NCI-H69 (cell line): ENCODE data around the gene ZNF219.

Experiments used
- DNase-seq: peaks from one replicate; lab custom pipeline; 2025; lab: John Stamatoyannopoulos, UW

The ZNF219 gene

DNA sequence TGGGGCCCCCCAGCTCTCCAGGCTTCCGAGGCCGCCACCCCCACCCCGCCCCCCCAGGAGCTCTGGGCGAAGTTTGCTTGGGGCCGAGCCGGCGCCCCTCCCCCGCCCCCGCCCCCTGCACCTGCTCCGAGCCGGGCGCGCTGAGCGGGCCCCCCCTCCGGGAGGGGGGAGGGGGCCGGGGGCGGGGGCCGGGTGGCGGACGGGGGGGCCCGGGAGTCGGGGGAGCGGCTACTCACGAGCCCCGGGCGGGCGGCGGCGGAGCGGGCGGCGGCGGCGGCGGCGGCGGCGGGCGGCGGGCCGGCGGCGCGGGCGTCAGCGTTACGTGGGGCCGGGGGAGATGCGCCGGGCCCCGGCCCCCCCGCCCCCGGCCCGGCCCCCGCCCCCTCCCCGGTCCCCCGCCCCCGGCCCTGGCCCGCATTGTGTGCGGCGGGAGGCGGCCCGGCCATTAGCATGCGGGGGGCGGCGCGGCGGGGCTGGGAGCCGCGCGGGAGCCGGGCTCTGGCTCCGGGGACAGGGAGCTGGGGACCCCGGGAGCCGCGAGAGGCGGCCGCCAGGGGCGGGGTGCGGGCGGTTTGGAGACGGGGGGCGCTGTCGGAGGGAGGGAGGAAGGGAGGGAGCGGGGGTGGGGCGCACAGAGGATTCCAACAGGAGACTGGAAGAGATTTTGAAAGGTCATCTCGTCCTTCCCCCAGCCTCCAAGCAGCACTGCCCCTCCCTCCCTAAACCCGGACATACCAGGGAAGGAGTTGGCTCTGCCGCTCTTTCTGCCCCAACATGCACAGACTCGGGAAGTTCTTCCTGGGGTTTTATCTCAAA, at the start of gene ZNF219:
Gene ZNF219 (minus strand): TSS at position 580 of the 816 bp plus-strand sequence. CDS start 5,064 bp downstream, outside the sequence.
- DNase-seq = peak; percentile 69

DNA sequence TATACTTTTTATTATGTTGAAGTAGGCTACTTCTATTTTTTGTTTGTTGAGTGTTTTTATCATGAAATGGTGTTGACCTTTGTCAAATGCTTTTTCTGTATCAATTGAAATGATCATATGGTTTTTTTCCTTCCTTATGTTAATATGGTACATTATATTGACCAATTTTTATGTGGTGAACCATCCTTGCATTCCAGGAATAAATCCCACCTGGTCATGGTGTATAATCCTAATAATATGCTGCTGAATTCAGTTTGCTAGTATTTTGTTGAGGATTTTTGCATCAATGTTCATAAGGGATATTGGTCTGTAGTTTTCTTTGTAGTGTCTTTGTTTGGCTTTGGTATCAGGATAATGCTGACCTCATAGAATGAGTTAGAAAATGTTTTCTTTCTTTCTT, 47.0 kb upstream of the ZNF219 start:
- DNase-seq = no peak

DNA sequence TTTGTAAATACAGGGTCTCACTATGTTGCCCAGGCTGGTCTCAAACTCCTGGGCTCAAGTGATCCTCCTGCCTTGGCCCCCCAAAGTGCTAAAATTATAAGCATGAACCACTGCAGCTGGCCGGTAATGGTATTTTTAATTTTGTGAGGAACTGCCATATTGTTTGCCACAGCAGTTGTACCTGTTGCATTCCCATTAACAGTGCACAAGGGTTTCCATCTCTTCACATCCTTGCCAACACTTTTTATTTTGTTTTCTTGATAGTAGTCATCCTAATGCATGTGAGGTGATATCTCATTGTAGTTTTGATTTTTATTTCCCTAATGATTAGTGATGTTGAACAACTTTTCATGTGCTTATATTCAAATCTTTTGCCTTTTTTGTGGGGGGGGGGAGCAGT, 43.9 kb upstream of the ZNF219 start:
- DNase-seq = no peak

DNA sequence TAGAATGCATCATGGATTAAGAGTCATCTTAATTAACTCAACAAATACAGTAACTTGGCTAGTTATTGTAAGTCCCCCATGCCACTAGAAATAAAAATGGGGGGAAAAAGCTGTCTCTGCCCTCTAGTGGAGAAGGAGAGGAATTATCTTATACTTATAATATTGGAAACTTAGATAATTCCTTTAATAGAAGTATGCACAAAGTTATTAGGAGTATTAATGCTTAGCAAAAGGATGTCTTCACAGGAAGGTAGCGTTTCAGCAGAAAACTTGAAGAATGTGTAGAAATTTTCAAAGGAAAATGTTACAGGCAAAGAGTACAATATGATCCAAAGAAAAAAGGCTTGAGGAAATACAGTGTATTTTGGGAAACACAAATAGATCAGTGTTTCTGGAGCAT, 37.6 kb upstream of the ZNF219 start:
- DNase-seq = peak; percentile 43

DNA sequence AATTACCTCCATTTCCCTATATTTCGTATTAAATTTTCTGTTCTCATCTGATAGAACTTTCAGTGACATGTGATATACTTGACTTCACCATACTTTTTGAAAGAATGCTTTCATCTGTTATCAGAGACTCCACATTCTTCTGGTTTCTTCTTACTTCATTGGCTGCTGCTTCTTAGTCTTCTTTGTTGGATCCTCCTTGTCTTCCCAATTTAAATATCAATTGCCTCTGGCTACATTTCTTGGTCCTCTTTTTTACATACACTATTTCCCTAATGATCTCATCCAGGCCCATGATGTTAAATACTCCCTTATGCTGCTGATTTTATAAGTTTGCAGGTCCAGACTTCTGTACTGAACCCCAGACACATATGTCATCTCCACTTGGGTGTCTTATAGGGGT, 35.4 kb upstream of the ZNF219 start:
- DNase-seq = no peak

DNA sequence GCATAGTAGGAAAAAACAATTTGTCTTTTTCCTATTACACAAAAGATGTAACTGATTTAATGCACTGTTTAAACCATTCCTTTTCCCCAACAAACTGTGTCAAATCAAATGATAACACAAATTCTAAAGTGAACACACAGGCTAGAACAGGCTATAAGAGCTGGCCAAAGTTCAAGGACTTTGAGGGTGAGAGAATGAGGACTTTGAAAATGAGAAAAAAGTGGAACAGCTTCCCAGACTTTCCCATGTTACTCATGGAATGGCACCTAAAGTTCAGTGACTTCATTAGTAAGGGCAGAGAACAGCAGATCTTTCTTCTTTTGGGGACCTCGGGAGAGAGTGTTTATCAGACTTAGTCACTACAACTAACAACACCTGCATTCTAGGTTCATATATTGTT, 25.0 kb upstream of the ZNF219 start:
- no peak for DNase-seq

DNA sequence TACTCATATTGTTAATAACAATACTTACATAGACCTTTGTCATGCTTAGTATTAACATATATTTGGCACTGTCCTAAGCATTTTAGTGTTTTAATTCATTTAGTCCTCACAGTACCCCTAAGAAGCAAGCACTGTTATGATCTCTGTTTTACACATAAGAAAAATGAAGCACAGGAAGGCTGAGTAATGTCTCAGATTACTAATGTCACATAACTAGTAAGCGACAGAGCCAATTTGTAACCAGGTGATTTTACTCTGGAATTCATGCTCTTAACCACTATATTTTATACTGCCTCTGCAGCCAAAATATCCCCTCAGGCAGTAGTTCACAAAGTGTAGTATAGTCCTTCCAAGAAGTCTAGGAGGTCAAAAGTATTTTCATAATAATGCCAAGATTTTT, 22.7 kb upstream of the ZNF219 start:
- DNase-seq = no peak

DNA sequence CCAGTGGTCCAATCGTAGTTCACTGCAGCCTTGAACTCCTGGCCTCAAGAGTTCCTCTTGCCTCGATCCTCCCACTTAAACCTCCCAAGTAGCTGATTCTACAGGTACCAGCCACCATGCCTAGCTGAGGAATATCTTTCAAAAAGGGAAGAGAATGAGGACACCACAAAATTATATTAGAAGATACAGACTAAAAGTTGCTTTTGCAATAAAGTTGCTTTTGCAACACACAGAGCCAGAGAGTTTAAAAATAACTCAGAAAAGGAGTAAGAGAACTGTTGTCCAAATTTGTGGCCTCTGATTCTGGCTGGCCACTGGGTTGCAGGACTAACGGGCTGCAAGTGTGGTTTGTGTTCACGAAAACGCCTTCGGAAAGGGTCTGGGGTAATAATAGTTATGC, 22.2 kb upstream of the ZNF219 start:
- no peak for DNase-seq

DNA sequence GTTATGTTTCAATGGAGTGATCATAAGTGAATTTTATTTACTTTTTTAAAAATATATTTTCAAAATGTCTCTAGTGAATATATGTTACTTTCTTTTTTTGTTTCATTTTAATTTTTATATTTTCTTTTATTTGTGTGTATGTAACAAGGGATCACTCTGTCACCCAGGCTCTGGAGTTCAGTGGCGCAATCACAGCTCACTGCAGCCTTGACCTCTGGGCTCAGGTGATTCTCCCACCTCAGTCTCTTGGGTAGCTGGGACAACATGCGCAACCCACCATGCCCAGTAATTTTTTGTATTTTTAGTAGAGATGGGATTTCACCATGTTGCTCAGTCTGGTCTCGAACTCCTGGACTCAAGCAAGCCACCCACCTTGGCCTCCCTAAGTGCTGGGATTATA, 20.5 kb upstream of the ZNF219 start:
- DNase-seq = no peak

DNA sequence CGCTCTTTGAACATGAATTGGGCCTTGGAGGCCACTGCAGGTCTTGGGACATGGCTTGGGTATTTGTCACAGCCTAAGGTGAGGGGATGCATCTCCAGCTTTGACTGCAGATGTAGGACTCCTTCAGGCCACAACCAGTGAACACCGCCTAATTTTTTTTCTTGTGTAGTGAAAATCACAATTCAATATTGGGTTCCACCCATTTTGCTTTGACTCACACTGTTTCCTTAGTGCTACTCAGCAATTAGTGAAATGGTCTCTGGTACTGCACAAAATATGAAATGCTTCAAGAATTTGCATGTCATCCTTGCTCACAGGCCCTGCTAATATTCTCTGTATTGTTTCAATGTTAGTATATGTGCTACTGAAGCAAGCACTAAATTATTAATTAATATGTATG, 14.9 kb upstream of the ZNF219 start:
- no peak for DNase-seq

DNA sequence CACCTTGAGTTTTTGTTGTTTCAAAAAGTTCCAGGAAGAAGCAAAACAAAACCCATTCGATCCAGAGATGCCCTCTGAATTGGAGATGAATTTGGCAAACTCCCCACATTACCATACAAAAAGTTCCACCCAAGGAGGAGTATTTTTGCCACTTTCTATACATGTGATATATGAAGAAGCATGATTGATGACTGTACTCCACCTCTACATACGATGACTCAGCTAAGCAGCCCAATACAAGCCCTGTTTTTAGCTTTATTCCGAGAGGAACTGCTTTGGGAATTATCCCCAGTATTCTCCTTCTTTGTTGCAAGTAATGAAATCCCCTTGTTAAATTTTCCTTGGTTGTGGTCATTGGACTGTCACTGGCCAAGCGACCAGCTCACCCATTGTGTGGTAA, 13.8 kb upstream of the ZNF219 start:
- no peak for DNase-seq

DNA sequence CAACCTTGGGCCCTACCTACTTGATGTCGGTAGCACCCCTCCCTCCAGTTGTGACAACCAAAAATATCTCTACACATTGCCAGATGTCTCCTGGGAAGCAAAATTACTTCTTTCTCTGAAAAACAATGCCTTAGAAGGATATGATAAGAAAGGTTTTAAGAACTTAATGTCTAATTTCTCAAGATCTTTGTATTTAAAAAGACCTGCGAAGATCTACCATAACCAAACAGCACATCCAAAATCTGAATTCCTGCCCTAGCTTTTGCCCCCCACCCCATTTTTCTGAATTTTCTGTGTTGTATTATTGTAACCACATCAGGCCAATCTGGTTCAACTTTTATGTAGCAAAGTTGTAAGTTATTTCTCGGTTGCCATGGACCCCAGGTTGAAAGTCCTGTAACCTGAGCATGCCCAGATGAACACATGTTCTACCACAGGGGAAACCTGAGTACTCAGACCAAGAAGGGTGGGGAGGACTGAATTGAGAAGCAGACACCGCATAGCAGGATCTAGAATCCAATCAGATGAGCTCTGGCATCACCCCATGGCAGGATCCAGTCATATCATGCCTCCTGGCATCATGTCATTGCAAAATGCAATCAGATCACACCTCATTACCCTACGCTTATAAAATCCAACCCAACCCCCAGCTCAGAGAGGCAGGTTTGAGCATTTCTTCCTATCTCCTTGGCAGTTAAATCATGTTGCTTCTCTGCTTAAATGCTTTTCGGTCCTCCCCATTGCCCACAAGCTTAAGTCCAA, 11.1 kb upstream of the ZNF219 start:
- DNase-seq = peak; percentile 8

DNA sequence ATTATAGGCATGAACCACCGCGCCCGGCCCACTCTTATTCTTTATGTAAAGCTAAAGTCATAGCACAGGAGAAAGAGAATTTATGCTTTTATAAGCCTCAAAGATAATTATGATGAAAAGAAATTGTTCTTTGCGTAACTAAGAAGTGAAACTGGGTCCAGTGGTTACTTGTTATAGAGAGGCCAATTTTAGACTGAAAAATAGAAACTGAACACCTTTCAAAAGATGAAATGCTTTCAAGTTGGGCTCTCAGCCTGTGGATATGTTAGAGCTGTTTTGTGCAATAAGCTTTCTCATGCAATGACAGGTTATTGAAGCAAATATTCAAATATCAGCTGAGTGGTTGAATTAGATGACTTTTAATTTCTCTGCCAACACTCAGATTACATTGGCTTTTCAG, 10.3 kb upstream of the ZNF219 start:
- no peak for DNase-seq

DNA sequence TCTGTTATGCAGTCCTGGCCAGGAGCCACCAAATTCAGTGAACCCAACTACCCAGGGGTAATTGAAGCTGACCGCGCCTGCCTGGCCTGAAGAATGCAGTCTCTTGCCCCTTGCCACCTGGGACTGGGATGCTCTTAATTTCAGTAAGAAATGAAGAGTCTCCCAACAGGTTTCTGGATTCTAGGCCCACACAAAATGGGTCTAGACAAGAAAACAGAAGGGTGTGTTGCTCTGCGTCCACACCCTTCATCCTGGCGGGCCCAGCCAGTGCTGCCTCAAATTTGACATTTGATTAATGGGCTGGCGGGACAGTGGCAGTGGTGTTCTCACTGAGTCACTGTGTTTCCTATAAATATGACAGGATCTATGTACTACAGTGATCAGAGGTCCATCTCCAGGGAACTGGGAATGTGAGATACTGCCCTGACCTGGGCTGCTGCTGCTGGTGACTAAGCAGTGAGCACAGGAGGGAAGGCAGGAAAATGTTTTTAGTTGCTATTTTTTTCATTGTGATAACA, 8.9 kb upstream of the ZNF219 start:
- DNase-seq = no peak

DNA sequence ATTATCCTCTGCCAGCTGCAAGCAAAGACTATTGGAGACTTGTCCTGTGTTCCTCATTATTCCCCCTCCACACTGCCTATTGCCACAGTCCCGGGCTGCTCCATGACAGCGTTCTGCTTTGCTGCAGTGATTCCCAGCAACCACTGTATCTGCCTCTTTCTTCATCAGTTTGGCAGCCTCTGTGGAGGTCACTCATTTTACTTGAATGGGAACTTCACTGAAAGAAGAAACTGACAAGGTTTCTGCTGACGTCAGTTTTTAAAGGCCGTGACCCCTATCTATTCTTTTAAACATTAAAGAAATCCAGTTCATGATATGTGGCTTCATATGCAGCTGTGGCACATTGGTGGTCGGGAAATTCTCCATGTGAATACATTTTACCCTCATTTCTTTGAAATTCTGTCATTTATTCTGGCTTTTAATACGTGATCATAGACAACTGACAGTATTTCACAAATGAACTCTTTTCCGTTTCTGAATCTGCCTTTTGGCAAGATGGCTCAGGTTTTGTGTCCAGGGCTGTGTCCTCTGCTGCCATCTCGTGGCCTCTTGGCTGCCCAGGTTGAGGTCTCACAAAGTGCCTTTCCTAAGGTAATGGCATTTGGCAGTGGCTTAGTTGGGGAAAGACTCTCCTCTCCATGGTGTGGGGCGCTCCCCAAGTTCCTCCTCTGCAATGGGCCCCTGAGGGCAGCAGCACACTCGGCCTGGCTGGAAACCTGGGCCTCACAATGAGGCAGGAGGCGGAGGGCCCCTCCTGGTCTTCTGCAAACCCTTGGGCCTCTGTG, 8.2 kb upstream of the ZNF219 start:
- DNase-seq = peak; percentile 84

DNA sequence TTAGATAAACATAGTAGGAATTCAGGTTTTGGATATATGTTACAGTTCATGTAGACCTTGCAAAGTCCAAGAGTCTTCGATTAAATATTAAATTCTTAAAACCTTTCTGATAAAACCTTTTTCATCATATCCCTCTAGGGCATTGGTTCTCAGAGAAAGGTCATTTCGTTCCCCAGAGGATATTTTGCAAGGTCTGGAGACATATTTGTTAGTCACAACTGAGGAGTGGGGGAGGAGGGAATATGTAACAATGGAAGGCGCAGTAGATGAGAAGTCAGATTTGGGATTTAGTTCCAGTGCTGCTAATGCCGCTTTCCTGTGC, 7.7 kb upstream of the ZNF219 start:
- DNase-seq = no peak

DNA sequence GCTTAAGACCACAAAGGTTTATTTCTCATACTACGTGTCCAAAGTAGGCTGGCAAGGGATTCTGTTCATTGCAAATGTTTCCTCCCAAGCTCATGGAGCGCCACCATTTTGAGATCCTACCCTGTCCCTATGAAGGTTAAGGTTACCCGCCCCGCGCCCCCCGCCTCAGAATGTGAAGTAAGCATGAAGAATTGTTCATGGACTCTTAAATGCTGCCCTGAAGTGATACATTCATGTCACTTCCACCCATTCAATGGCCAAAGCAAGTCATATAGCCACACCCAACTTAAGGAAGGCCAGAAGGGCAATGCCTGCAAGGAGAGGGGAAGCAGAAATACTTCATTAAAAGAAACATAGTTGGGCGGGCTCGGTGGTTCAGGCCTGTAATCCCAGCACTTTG, 6.6 kb upstream of the ZNF219 start:
- no peak for DNase-seq

DNA sequence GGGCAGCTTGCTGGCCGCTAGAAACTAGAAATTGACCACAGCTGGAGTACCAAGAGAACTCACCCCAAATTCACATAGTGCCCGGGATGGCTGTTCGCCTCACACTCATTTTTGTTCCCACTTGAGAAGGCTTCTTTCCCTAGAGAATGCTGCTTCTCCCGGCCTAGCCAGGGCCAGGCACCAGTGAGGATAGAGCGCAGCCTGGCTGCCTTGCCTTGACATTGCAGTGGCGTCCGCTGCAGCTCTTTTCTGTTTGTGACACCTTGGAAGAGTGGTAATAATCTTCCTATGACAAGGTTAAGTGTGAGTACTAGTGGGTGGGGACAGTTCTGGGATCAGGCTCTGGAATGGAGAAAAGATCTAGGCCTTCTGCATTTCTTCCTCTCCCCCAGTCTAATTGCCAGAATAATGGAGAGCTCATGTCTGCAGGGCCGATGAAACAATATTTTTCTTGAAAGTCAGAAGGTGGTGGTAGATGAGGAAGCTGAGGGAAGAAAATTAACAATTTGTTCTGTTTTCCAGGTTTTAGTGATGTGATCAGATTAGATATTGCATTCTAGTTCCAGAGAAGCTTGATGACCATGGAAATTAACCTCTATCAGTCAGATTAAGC, 6.1 kb upstream of the ZNF219 start:
- peak; percentile 93 for DNase-seq

DNA sequence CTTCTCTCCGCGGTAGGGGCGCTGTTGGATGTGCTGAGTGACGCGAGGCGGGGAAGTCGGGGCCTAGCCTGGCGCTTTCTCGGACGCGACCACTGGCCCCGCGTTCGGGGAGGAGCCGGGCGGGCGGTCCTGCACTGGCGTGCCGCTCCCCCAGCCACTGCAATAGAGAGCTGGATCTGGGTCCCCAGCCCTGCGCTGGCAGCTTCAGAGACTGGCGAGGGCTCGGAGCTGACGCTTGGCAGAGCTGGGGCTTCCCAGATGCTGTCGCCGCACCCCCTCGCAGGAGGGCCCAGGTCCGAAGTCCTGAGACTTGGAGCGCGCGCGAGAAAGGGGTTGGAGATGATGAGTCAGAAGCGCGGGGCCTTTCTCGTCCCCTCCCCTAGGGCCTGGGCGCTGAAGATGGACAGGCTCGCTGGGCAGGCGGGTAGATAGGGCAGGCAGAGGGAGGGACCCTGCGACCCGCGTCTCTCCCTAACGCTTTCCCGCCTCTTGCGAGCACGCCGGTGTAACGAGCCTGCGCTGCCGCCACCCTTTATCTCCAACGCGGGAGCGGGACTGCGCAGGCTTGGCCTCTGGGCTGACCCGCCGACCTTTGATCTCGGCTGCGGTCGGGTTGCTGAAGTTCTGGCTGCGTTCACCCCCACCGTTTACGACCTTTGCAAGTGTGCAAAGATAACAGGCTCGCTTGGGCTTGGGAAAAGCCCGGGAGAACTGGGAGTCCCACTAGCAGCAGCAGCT, 5.4 kb upstream of the ZNF219 start:
- DNase-seq = peak; percentile 98

DNA sequence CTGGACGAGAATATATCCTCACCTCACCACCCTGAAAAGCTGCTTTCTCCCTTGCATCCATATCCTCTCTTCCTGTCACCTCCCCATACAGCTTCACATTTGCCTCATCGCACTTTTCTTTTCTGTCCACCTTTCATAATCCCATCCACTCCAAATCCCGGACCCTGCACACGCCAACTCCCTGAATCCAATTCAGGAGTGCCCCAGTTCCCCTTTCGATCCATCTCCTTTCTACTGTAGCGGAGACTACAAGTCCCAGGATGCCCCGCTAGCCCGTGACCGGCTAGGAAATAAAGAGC, 4.9 kb upstream of the ZNF219 start:
- no peak for DNase-seq

DNA sequence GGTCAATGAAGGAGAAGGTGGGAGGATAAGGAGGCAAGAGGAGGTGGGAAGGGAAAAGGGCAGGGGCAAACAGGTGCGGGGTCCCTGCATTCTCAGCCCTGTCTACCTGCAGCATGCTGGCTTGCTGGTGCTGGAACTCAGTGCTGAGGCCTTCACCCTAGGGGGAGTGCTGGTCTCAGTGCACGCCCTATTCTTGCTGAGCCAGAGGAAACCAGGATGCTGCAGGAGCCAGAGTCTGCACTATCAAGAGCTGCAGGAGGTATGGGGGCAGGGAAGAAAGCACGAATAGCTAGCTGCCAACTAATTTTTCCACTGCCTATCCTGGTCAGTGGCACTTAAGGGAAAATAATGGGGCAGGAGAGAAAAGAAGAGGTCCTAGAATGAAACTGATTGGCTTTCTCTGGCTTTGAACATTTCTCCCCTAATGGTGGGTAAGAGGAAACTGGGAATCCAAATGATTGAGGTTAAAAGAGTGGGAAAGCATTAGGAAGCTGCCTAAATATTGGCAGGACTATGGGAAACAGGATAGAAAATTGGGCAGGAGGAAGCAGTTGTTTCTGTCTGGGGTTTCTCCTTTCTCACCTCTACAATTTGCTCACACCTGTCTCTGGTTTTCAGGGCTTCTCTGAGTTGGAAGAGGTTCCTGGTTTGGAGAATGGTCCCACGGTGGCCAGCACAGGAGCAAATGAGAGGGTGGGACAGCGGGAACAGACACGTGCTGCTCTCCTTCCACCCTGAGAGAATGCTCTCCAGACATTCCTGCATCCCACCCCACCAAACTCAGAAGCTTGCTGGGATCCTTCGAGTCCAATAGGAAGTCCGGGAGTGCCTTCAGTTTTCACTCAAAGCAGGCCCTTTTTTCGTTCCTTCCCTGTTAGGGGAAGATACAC, 4.3 kb upstream of the ZNF219 start:
- peak; percentile 64 for DNase-seq
